ENCODE measurements around the gene SNX3.
"Not testable (repeated sequence)": the region's sequence is repeated elsewhere in the genome, so short reads cannot be mapped to it uniquely, and the experiment has no call there.

SNX3 gene

GRCh38 chr6:108254433-108255410 is 6.1 kb downstream of the SNX3 start:
- DNase-seq, result no peak

- no peak for DNase-seq
Observed at GRCh38 chr6:108253241-108253640, 7.6 kb downstream of the SNX3 start.

- no peak for DNase-seq
Observed at GRCh38 chr6:108252055-108252454, 8.8 kb downstream of the SNX3 start.

- no peak for DNase-seq
Observed at GRCh38 chr6:108251252-108251651, 9.6 kb downstream of the SNX3 start.

- DNase-seq, result no peak
Observed at GRCh38 chr6:108250240-108250866, 10.5 kb downstream of the SNX3 start.

GRCh38 chr6:108247965-108248536 is 12.8 kb downstream of the SNX3 start:
- no peak for DNase-seq

- DNase-seq, result not testable (repeated sequence)
Observed at GRCh38 chr6:108245095-108245494, 15.7 kb downstream of the SNX3 start.

GRCh38 chr6:108243836-108244235 is 17.0 kb downstream of the SNX3 start:
- no peak for DNase-seq

- no peak for DNase-seq
Observed at GRCh38 chr6:108242721-108243120, 18.1 kb downstream of the SNX3 start.

- DNase-seq, result no peak
Observed at GRCh38 chr6:108242259-108242658, 18.6 kb downstream of the SNX3 start.

- DNase-seq, result no peak
Observed at GRCh38 chr6:108238322-108238721, 22.5 kb downstream of the SNX3 start.

- no peak for DNase-seq
Observed at GRCh38 chr6:108236791-108237190, 24.0 kb downstream of the SNX3 start.

GRCh38 chr6:108235127-108235526 is 25.7 kb downstream of the SNX3 start:
- DNase-seq, result no peak

- no peak for DNase-seq
Observed at GRCh38 chr6:108228416-108228815, 32.4 kb downstream of the SNX3 start.

- no peak for DNase-seq
Observed at GRCh38 chr6:108227290-108227689, 33.5 kb downstream of the SNX3 start.

- no peak for DNase-seq
Observed at GRCh38 chr6:108222504-108222903, 38.3 kb downstream of the SNX3 start.

GRCh38 chr6:108222064-108222463 is 38.8 kb downstream of the SNX3 start:
- DNase-seq, result no peak

- DNase-seq, result no peak
Observed at GRCh38 chr6:108211671-108212070, 49.2 kb downstream of the SNX3 start.

GRCh38 chr6:108210556-108210955 is 50.3 kb downstream of the SNX3 start:
- no peak for DNase-seq

- no peak for DNase-seq
Observed at GRCh38 chr6:108209738-108210137, 51.1 kb downstream of the SNX3 start.

- no peak for DNase-seq
Observed at GRCh38 chr6:108207013-108207412, 53.8 kb downstream of the SNX3 start.

GRCh38 chr6:108203189-108204112 is 57.4 kb downstream of the SNX3 start:
- DNase-seq, result no peak

- DNase-seq, result no peak
Observed at GRCh38 chr6:108200631-108201030, 60.2 kb downstream of the SNX3 start.

Data from CD4-positive, alpha-beta T cell treated with Interferon alpha-2 for 1 hour (primary cell).